Progenitor cell of endocrine pancreas (in vitro differentiated cells): ENCODE data around the gene MYO18A. TPM values are rescaled to one million over a fixed set of nuclear protein-coding genes. Genes with fewer than 3 reads are reported as not detected.

Experiments
- DNase-seq: peaks from one replicate; pipeline ENCODE4 v3.0.0; 2021; ENCODE audit warnings: low spot score; ENCODE audit not compliant: unreplicated experiment
- H3K27ac Mint-ChIP-seq: 2 replicates; pipeline ENCODE4 v1.8.0; 2021; ENCODE audit warnings: mild to moderate bottlenecking, moderate library complexity, mixed read lengths
- H3K27me3 Mint-ChIP-seq: 2 replicates; pipeline ENCODE4 v1.8.0; 2021; ENCODE audit warnings: mixed read lengths
- H3K36me3 Mint-ChIP-seq: 2 replicates; pipeline ENCODE4 v1.8.0; 2022; ENCODE audit warnings: mixed read lengths; ENCODE audit not compliant: insufficient read depth
- H3K4me1 Mint-ChIP-seq: 2 replicates; pipeline ENCODE4 v1.8.0; 2021; ENCODE audit warnings: low read depth, mixed read lengths
- H3K4me3 Mint-ChIP-seq: 2 replicates; pipeline ENCODE4 v1.8.0; 2021; ENCODE audit warnings: low read depth, mild to moderate bottlenecking, moderate library complexity, mixed read lengths
- H3K9me3 Mint-ChIP-seq: 2 replicates; pipeline ENCODE4 v1.8.0; 2021; ENCODE audit warnings: low read depth, mixed read lengths
- total RNA-seq: library from RNA; stranded (reverse); gene quantifications from 2 replicates; pipeline ENCODE4 v1.2.1, GENCODE V29; 2021
- TF ChIP-seq, protein P1 (sequence below): fragments of 200-600 bp; sonication (generic); IDR thresholded peaks from one replicate; pipeline ENCODE4 v1.5.0; 2021; ENCODE audit warnings: antibody characterized with exemption, mild to moderate bottlenecking; ENCODE audit not compliant: unreplicated experiment

The MYO18A gene
- total RNA-seq, 1 donor from 2014 or later = 75.7 TPM

DNA sequence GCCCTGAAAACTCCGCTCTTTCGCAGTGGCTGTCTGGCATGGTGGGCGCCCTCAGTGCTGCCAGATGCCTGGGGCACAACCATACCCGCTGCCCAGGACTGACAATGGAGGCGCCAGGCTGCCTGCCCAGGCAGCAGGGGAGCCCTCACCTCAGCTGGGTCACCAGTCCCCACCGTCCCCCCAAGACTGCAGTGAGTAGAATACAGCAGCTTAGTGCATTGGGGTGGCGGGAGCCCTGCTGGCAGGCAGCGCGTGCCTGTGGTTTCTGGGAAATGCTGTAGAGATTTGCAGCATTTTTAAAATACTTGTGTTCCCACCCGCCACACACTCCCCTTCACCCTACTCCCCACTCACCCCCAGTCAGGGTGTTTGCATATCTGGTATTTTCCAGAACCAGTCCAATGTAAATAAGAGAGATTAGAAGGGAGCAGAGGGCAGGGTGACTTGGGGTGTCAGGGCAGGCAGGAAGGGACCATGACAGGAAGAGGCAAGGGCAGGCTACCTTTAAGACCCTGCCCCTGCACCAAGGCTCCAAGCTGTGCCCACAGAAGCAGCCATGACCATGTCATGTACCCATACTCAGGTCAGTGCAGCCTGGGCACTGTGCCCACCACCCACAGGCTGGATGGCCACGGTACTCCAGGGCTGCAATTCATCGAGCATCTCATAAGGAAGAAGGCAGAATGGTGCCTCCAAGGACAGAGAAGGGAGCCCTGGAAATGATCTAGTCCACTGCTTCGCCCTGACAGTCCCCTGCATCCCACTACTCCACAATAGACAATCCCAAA, 21.5 kb downstream of the MYO18A start:
- Mint-ChIP-seq H3K36me3 (peaks cover 2% of the 10 kb centered on the region), H3K9me3 (no peaks in the 10 kb centered on the region), H3K27ac (peak overlapping the region; percentile 65)

GRCh38 chr17:29158096-29158487, 22.1 kb downstream of the MYO18A start:
- Mint-ChIP-seq H3K27me3 (no peaks in the 10 kb centered on the region), H3K4me1 (peaks cover 69% of the 10 kb centered on the region), H3K36me3 (peaks cover 2% of the 10 kb centered on the region), H3K27ac (peak overlapping the region; percentile 13), H3K4me3 (no peak overlapping the region), H3K9me3 (no peaks in the 10 kb centered on the region)
- TF ChIP-seq, protein P1, sequence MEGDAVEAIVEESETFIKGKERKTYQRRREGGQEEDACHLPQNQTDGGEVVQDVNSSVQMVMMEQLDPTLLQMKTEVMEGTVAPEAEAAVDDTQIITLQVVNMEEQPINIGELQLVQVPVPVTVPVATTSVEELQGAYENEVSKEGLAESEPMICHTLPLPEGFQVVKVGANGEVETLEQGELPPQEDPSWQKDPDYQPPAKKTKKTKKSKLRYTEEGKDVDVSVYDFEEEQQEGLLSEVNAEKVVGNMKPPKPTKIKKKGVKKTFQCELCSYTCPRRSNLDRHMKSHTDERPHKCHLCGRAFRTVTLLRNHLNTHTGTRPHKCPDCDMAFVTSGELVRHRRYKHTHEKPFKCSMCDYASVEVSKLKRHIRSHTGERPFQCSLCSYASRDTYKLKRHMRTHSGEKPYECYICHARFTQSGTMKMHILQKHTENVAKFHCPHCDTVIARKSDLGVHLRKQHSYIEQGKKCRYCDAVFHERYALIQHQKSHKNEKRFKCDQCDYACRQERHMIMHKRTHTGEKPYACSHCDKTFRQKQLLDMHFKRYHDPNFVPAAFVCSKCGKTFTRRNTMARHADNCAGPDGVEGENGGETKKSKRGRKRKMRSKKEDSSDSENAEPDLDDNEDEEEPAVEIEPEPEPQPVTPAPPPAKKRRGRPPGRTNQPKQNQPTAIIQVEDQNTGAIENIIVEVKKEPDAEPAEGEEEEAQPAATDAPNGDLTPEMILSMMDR = no peak
- no peak for DNase-seq

More for the DNA sequence above, 21.5 kb downstream of the MYO18A start:
- TF ChIP-seq, protein P1 = no peak
- no peaks in the 10 kb centered on the region for H3K27me3 Mint-ChIP-seq
- no peak for DNase-seq
- H3K4me1 Mint-ChIP-seq = peaks cover 69% of the 10 kb centered on the region
- H3K4me3 Mint-ChIP-seq = no peak overlapping the region

- peaks cover 69% of the 10 kb centered on the region for H3K4me1 Mint-ChIP-seq
Observed at GRCh38 chr17:29157310-29157709, 22.9 kb downstream of the MYO18A start.

DNA sequence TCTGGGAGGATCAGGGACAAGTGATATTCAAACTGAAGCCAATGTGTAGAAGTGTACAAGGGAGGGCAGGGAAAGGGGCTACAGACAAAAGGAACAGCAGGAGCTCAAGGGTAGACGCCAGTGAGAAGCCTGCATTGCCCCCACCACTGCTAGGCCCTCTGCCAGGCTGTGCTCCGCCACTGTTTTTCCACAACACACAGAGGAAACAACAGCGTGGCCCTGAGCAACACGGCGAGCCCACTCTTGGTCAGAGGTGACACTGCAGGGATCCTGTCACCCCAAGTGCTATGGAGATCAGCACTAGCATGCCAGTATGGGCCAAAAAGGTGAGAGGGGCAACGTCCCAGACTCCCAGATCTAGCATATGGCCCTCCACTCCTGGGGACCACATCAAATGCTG, 23.4 kb downstream of the MYO18A start:
- H3K27ac Mint-ChIP-seq = no peak overlapping the region
- H3K9me3 Mint-ChIP-seq = no peaks in the 10 kb centered on the region
- TF ChIP-seq, protein P1 = no peak
- no peaks in the 10 kb centered on the region for H3K27me3 Mint-ChIP-seq
- H3K36me3 Mint-ChIP-seq = no peaks in the 10 kb centered on the region
- H3K4me1 Mint-ChIP-seq = peaks cover 67% of the 10 kb centered on the region
- H3K4me3 Mint-ChIP-seq = no peak overlapping the region
- no peak for DNase-seq

More at GRCh38 chr17:29157310-29157709, 22.9 kb downstream of the MYO18A start:
- H3K27me3 Mint-ChIP-seq = no peaks in the 10 kb centered on the region
- TF ChIP-seq, protein P1 = no peak
- no peak for DNase-seq
- no peak overlapping the region for H3K4me3 Mint-ChIP-seq
- no peaks in the 10 kb centered on the region for H3K9me3 Mint-ChIP-seq
- no peak overlapping the region for H3K27ac Mint-ChIP-seq
- H3K36me3 Mint-ChIP-seq = no peaks in the 10 kb centered on the region

DNA sequence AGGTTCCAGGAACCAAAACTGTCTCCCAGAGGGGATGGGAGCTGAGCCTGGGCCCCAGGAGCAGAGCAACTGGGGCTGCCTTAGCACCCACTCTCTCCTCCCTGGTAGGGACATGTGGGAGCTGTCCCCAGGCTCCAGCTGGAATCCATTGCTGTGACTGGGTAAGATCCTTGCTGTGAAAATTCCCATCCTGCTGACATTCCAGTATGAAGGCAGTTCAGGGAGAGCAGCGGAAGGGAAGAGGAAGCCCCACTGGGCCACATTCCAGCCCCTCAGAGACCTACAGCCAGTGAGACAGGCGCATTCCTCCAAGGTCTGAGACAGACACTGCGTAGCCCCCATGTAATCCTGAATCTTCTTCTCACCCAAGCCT, 24.2 kb downstream of the MYO18A start:
- Mint-ChIP-seq H3K9me3 (no peaks in the 10 kb centered on the region), H3K36me3 (no peaks in the 10 kb centered on the region), H3K27me3 (no peaks in the 10 kb centered on the region), H3K4me3 (no peak overlapping the region), H3K27ac (no peak overlapping the region), H3K4me1 (peaks cover 71% of the 10 kb centered on the region)
- TF ChIP-seq, protein P1 = no peak
- no peak for DNase-seq
